AG04450 (cell line): Measurements from ENCODE around the gene GRAMD1A. TPM values are rescaled to one million over a fixed set of nuclear protein-coding genes. Genes with fewer than 3 reads are reported as not detected.
"Not testable (repeated sequence)": the region's sequence is repeated elsewhere in the genome, so short reads cannot be mapped to it uniquely, and the experiment has no call there.

Experiments
- CTCF ChIA-PET: fragments of 300-600, 350-600 bp; formaldehyde crosslinking; extraction: SDS; loops from one replicate; lab custom pipeline; 2022; ENCODE audit warnings: antibody characterized with exemption, inconsistent platforms; lab: Charles Lee
- POLR2A ChIA-PET: fragments of 350-600 bp; formaldehyde crosslinking; extraction: SDS; loops from one replicate; lab custom pipeline; 2021; ENCODE audit warnings: antibody characterized with exemption, inconsistent platforms; lab: Yijun Ruan, JAX
- DNase-seq: peaks from one replicate; pipeline ENCODE4 v3.0.0-alpha.2; 2011; ENCODE audit warnings: low read depth, low spot score
- H3K27ac ChIP-seq: one replicate; pipeline ENCODE4 v1.5.1; 2012; ENCODE audit warnings: low read depth, low read length, control low read depth
- H3K27me3 ChIP-seq: one replicate; pipeline ENCODE4 v1.6.0; 2012; ENCODE audit warnings: low read length; ENCODE audit not compliant: control insufficient read depth, insufficient read depth
- H3K4me3 ChIP-seq: 2 replicates; pipeline ENCODE4 v1.5.1; 2011; ENCODE audit warnings: mild to moderate bottlenecking, low read depth, low read length, control low read depth
- H3K9me3 ChIP-seq: 2 replicates; pipeline ENCODE4 v1.5.1; 2012; ENCODE audit warnings: low read length; ENCODE audit not compliant: control insufficient read depth, insufficient read depth
- polyA plus RNA-seq: library from polyadenylated mRNA; depleted of rRNA; stranded (reverse); fragments of >200 nt; gene quantifications from 2 replicates; pipeline ENCODE4 v1.2.3, GENCODE V29; 2011
- TF ChIP-seq, protein P1 (sequence below): IDR thresholded peaks from 2 replicates; pipeline ENCODE4 v1.5.1; 2011; ENCODE audit warnings: low read depth, low read length, control low read depth, inconsistent platforms

GRAMD1A gene
- polyA plus RNA-seq, 1 experiment: 53.2 TPM

DNA sequence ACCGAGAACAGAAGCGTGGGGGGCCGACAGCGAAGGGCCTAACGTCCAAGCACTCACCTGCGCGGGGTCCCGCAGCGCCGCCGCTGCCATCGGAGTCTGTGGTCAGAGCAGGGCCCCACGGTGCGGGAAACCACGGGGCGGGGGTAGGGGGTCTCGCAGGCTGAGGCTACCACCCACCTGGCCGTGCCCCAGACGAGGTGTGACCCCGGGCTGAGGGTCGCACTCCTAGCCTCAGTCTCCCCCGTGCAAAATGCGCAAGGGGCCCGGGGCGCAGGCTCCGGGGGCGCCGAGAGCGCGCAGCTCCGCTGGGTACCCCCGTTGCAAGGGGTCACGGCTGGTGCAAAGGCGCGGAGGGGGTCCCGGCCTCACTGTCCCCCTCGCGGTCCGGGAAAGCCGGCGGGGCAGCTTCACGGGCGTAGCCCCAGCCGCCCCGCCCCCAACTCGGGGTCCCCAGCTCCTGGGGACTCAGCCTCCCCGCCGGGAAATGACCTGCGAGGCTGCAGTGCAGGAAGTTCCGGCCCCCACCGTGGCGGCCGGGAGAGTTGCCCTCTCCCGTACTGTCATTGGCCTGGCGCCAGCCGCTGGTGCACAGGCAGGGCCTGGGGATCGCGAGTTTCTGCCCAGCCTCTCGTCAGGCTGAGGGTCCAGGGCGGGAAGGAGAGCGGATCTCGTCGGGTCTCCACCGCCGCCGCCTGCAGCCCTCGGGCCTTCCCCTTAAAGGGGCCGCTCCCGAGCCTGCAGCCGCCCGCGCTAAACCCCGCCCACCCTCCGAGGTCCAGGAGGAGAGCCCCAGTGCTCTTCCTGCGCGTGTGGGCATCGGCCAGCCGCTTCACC is 36.3 kb upstream of the GRAMD1A start, which contains the start of gene ZNF792:
TSS of gene ZNF792 (minus strand) at position 657 of the 834 bp plus-strand sequence. CDS start at position 90, 567 bp downstream.
- H3K9me3 ChIP-seq: peaks cover 41% of the 10 kb centered on the region
- peak; percentile 4 for DNase-seq
- peaks cover 5% of the 10 kb centered on the region for H3K27me3 ChIP-seq
- TF ChIP-seq, protein P1, sequence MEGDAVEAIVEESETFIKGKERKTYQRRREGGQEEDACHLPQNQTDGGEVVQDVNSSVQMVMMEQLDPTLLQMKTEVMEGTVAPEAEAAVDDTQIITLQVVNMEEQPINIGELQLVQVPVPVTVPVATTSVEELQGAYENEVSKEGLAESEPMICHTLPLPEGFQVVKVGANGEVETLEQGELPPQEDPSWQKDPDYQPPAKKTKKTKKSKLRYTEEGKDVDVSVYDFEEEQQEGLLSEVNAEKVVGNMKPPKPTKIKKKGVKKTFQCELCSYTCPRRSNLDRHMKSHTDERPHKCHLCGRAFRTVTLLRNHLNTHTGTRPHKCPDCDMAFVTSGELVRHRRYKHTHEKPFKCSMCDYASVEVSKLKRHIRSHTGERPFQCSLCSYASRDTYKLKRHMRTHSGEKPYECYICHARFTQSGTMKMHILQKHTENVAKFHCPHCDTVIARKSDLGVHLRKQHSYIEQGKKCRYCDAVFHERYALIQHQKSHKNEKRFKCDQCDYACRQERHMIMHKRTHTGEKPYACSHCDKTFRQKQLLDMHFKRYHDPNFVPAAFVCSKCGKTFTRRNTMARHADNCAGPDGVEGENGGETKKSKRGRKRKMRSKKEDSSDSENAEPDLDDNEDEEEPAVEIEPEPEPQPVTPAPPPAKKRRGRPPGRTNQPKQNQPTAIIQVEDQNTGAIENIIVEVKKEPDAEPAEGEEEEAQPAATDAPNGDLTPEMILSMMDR: no peak
- ChIA-PET CTCF (interaction anchor here (1.1 to 1.8 kb wide), 2 partner anchors 9 kb away, joined by 4 to 10 read pairs; no protein-coding TSS in a partner anchor), POLR2A (interaction anchor here (1.6 kb wide), 1 partner anchor 37 kb away, joined by 4 read pairs; the partner anchor contains the start of gene ZNF30)
- H3K4me3 ChIP-seq: peak within 1 kb of the TSS; percentile 81
- H3K27ac ChIP-seq: no peak within 1 kb of the TSS

DNA sequence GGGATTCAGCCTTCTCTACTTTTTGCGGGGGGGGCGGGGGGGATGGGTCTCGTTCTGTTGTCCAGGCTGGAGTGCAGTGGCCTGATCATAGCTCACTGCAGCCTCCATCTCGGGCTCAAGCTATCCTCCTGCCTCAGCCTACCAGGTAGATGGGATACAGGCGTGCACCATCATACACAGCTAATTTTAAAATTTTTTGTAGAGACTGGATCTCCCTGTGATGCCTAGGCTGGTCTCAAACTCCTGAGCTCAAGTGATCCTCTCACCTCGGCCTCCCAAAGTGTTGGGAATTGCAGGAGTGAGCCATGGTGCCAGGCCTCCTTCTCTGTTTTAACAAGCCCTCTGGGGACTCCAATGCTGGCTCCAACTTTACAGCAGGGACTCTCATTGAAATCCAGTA is 35.5 kb upstream of the GRAMD1A start:
- TF ChIP-seq, protein P1: no peak
- peaks cover 33% of the 10 kb centered on the region for H3K9me3 ChIP-seq
- no peak for DNase-seq
- H3K27ac ChIP-seq: no peak overlapping the region
- peaks cover 5% of the 10 kb centered on the region for H3K27me3 ChIP-seq
- H3K4me3 ChIP-seq: no peak overlapping the region
- POLR2A ChIA-PET: no interaction called here
- CTCF ChIA-PET: interaction anchor here (1.1 kb wide), 1 partner anchor 8 kb away, joined by 4 read pairs; no protein-coding TSS in a partner anchor

DNA sequence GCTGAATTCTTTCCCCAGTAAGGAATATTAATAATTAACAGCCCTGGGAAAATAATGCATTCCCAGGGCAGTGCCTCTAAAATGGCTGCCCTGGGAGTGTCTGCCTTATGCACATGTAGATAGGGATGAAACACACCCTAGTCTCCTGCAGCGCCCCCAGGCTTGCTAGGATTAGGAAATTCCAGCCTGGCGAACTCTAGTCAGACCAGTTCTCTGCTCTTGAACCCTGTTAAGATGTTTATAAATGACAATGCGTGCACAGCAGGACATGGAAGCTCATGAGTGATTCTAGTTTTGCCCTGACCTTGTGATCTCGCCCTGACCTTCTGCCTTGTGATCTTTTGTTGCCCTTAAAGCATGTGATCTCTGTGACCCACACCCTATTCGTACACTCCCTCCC is 34.6 kb upstream of the GRAMD1A start:
- H3K27ac ChIP-seq, H3K4me3 ChIP-seq, H3K27me3 ChIP-seq, POLR2A ChIA-PET, CTCF ChIA-PET, DNase-seq: not testable (repeated sequence)
- H3K9me3 ChIP-seq: peaks cover 31% of the 10 kb centered on the region

DNA sequence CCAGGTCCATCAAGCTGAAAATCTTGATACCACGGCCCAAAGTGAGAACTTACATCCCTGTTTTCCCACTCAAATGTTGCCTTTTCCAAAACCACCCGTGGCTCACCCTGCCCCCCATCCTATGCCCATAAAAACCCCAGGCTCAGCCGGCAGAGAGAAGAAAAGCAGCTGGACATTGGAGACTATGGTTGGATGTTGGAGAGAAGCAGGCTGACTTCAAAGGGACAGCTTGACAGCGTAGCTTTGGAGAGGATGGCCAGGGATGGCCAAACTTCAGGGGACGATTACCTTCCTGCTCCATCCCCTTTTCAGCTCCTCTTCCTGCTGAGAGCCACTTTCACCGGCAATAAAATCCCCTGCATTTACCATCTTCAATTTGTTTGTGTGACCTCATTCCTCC is 32.6 kb upstream of the GRAMD1A start:
- Histone ChIP-seq H3K4me3 (no peak overlapping the region), H3K27ac (no peak overlapping the region), H3K27me3 (peaks cover 5% of the 10 kb centered on the region), H3K9me3 (peaks cover 18% of the 10 kb centered on the region)
- TF ChIP-seq, protein P1: no peak
- CTCF ChIA-PET: interaction anchor here (0.6 to 1.4 kb wide), 2 partner anchors 43 to 77 kb away, joined by 4 to 6 read pairs; no protein-coding TSS in a partner anchor
- POLR2A ChIA-PET: no interaction called here
- DNase-seq: no peak

DNA sequence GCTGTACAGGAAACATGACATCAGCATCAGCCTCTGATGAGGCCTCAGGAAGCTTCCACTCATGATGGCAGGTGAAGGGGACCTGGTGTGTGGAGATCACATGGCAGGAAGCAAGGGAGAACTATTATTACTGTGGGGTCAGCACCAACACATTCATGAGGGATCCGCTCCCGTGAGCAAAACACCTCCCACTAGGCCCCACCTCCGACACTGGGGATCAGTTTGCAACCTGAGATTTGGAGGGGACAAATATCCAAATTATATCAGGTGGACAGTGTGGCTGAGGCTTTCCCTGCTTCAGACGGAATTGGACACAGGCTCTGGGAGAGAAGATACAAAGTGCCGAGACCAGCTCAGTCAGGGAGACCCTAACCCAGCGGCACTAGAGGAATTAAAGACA is 30.4 kb upstream of the GRAMD1A start:
- Histone ChIP-seq H3K4me3 (no peak overlapping the region), H3K27ac (no peak overlapping the region), H3K9me3 (peaks cover 15% of the 10 kb centered on the region), H3K27me3 (peaks cover 8% of the 10 kb centered on the region)
- POLR2A ChIA-PET: no interaction called here
- CTCF ChIA-PET: interaction anchor here (4.3 kb wide), 1 partner anchor 43 kb away, joined by 31 read pairs; no protein-coding TSS in a partner anchor
- no peak for DNase-seq
- TF ChIP-seq, protein P1: no peak

DNA sequence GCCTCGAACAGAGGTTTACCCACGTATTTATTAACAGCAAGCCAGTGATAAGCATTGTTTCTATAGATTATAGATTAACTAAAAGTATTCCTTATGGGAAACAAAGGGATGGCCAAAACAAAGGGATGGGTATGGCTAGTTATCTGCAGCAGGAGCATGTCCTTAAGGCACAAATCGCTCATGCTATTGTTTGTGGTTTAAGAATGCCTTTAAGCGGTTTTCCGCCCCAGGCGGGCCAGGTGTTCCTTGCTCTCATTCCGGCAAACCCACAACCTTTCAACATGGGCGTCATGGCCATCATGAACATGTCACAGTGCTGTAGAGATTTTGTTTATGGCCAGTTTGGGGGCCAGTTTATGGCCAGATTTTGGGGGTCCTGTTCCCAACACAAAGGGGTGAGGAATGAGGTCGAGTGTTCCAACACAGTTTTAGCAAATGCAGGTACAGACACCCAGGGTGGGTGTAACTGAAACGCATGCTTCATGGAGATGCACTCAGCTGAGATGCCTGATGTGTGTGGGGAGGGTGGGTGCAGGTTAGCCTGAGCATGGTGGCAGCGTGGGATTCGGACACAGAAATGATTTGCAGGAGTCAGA is 29.8 kb upstream of the GRAMD1A start:
- POLR2A ChIA-PET, H3K27ac ChIP-seq, DNase-seq, H3K4me3 ChIP-seq, H3K27me3 ChIP-seq: not testable (repeated sequence)
- CTCF ChIA-PET: interaction anchor here (1.2 to 4.3 kb wide), 2 partner anchors 42 to 171 kb away, joined by 3 to 31 read pairs; no protein-coding TSS in a partner anchor
- peaks cover 15% of the 10 kb centered on the region for H3K9me3 ChIP-seq
